ENCODE results near the gene CWF19L1.

CWF19L1 gene

DNA sequence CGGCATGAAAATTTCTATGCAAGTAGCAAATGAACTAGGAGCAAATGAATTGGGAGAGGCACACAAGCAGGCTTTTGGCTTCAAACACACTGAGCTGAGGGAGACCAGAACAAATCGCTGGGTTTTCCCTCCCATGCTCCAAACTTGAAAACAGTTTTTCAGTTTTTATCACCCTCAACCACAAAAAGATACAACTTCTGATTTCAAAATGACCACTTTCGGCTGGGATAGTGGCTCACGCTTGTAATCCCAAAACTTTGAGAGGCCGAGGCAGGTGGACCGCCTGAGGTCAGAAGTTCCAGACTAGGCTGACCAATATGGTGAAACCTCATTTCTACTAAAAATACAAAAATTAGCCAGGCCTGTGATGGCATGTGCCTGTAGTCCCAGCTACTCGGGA lies 29.0 kb downstream of the CWF19L1 start:
- TF ChIP-seq, protein P1, sequence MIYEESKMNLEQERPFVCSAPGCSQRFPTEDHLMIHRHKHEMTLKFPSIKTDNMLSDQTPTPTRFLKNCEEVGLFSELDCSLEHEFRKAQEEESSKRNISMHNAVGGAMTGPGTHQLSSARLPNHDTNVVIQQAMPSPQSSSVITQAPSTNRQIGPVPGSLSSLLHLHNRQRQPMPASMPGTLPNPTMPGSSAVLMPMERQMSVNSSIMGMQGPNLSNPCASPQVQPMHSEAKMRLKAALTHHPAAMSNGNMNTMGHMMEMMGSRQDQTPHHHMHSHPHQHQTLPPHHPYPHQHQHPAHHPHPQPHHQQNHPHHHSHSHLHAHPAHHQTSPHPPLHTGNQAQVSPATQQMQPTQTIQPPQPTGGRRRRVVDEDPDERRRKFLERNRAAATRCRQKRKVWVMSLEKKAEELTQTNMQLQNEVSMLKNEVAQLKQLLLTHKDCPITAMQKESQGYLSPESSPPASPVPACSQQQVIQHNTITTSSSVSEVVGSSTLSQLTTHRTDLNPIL (CRISPR knock-in tag; IDR thresholded peaks at IDR 0.05; ENCODE audit: low read depth), result no peak
- no peak for TF ChIP-seq CSDC2 (CRISPR knock-in tag; IDR thresholded peaks at IDR 0.05)
- TF ChIP-seq ZNF8 (CRISPR knock-in tag; IDR thresholded peaks at IDR 0.05), result no peak
- no peak for ATAC-seq

DNA sequence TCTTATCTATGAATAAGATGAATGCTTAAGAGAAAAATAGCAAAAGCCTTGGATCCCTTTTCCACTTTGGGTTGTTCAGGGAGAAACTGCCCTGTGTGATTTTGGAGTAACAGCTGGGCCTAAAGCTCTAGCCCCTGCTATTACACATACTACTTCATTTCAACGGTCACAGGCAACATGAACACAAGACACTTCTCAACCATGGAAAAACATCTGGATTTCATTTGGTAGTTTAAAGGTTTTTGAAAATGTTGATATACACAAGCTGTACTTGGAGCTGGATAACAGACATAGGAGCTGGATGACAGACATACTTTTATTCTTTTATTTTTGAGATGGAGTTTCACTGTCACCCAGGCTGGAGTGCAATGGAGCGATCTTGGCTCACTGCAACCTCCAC lies 35.3 kb downstream of the CWF19L1 start:
- no peak for ATAC-seq
- TF ChIP-seq TCF4 (CRISPR knock-in tag; IDR thresholded peaks at IDR 0.05; ENCODE audit: borderline replicate concordance), result no peak
- TF ChIP-seq, protein P2, sequence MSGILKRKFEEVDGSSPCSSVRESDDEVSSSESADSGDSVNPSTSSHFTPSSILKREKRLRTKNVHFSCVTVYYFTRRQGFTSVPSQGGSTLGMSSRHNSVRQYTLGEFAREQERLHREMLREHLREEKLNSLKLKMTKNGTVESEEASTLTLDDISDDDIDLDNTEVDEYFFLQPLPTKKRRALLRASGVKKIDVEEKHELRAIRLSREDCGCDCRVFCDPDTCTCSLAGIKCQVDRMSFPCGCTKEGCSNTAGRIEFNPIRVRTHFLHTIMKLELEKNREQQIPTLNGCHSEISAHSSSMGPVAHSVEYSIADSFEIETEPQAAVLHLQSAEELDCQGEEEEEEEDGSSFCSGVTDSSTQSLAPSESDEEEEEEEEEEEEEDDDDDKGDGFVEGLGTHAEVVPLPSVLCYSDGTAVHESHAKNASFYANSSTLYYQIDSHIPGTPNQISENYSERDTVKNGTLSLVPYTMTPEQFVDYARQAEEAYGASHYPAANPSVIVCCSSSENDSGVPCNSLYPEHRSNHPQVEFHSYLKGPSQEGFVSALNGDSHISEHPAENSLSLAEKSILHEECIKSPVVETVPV (CRISPR knock-in tag; IDR thresholded peaks at IDR 0.05), result no peak
- TF ChIP-seq, protein P3, sequence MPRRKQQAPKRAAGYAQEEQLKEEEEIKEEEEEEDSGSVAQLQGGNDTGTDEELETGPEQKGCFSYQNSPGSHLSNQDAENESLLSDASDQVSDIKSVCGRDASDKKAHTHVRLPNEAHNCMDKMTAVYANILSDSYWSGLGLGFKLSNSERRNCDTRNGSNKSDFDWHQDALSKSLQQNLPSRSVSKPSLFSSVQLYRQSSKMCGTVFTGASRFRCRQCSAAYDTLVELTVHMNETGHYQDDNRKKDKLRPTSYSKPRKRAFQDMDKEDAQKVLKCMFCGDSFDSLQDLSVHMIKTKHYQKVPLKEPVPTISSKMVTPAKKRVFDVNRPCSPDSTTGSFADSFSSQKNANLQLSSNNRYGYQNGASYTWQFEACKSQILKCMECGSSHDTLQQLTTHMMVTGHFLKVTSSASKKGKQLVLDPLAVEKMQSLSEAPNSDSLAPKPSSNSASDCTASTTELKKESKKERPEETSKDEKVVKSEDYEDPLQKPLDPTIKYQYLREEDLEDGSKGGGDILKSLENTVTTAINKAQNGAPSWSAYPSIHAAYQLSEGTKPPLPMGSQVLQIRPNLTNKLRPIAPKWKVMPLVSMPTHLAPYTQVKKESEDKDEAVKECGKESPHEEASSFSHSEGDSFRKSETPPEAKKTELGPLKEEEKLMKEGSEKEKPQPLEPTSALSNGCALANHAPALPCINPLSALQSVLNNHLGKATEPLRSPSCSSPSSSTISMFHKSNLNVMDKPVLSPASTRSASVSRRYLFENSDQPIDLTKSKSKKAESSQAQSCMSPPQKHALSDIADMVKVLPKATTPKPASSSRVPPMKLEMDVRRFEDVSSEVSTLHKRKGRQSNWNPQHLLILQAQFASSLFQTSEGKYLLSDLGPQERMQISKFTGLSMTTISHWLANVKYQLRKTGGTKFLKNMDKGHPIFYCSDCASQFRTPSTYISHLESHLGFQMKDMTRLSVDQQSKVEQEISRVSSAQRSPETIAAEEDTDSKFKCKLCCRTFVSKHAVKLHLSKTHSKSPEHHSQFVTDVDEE (CRISPR knock-in tag; IDR thresholded peaks at IDR 0.05), result no peak
- TF ChIP-seq CSDC2 (CRISPR knock-in tag; IDR thresholded peaks at IDR 0.05), result no peak
- TF ChIP-seq RARB (CRISPR knock-in tag; IDR thresholded peaks at IDR 0.05), result no peak
- TF ChIP-seq TOX (CRISPR knock-in tag; IDR thresholded peaks at IDR 0.05; ENCODE audit: borderline replicate concordance), result no peak
- TF ChIP-seq GLIS3 (CRISPR knock-in tag; IDR thresholded peaks at IDR 0.05), result no peak
- TF ChIP-seq, protein P4, sequence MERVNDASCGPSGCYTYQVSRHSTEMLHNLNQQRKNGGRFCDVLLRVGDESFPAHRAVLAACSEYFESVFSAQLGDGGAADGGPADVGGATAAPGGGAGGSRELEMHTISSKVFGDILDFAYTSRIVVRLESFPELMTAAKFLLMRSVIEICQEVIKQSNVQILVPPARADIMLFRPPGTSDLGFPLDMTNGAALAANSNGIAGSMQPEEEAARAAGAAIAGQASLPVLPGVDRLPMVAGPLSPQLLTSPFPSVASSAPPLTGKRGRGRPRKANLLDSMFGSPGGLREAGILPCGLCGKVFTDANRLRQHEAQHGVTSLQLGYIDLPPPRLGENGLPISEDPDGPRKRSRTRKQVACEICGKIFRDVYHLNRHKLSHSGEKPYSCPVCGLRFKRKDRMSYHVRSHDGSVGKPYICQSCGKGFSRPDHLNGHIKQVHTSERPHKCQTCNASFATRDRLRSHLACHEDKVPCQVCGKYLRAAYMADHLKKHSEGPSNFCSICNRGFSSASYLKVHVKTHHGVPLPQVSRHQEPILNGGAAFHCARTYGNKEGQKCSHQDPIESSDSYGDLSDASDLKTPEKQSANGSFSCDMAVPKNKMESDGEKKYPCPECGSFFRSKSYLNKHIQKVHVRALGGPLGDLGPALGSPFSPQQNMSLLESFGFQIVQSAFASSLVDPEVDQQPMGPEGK (CRISPR knock-in tag; IDR thresholded peaks at IDR 0.05; ENCODE audit: borderline replicate concordance), result no peak

DNA sequence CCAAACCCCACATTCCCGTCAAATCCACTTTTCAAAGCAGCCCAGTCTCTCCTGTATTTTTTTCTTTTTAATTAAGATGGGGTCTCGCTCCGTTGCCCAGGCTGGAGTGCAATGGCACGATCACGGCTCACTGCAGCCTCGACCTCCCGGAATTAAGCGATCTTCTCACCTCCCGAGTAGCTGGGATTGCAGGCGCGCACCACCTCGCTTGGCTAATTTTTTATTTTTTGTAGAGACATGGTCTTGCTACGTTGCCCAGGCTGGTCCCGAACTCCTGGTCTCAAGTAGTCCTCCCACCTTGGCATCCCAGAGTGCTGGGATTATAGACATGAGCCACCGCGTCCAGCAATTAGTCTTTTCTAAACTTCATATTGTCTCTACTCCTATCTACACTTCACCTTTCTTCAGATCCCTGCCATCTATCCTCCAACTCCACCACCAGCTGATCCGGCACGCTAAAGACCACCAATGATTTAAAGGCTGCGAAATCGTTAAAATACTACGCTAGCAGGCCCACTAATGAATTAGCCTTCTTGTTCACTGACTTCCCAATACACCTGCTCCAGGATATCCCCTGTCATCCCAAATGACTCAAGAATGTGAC lies 37.5 kb downstream of the CWF19L1 start:
- ATAC-seq, result no peak

DNA sequence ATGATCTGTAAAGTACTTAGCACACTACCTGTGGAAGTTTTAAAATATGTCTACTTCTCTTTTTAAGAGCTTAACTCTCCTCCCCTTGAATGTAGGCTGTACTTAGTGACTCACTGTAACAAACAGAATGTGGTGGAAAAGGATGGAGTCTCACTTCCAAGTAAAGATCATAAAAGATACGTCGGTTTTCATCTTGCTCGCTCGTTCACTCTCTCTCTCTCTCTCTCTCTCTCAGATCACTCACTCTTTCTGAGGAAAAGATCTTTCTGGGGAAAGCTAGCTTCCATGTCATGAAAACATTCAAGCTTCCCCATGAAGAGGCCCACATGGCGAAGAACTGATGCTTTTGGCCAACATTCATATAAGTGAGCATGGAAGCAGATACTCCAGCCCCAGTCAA lies 43.6 kb downstream of the CWF19L1 start:
- no peak for ATAC-seq
- TF ChIP-seq BACH2 (CRISPR knock-in tag; IDR thresholded peaks at IDR 0.05; ENCODE audit: borderline replicate concordance) (no peak), ESRRG (CRISPR knock-in tag; IDR thresholded peaks at IDR 0.05) (no peak), TCF4 (CRISPR knock-in tag; IDR thresholded peaks at IDR 0.05; ENCODE audit: borderline replicate concordance) (no peak), ZFP30 (CRISPR knock-in tag; IDR thresholded peaks at IDR 0.05) (no peak), GLIS3 (CRISPR knock-in tag; IDR thresholded peaks at IDR 0.05) (no peak), RARB (CRISPR knock-in tag; IDR thresholded peaks at IDR 0.05) (no peak)

More for the DNA sequence above, 37.5 kb downstream of the CWF19L1 start:
- TF ChIP-seq ZNF8 (CRISPR knock-in tag; IDR thresholded peaks at IDR 0.05) (no peak), TOX (CRISPR knock-in tag; IDR thresholded peaks at IDR 0.05; ENCODE audit: borderline replicate concordance) (no peak), SNAI2 (CRISPR knock-in tag; IDR thresholded peaks at IDR 0.05) (no peak), CSDC2 (CRISPR knock-in tag; IDR thresholded peaks at IDR 0.05) (no peak)

DNA sequence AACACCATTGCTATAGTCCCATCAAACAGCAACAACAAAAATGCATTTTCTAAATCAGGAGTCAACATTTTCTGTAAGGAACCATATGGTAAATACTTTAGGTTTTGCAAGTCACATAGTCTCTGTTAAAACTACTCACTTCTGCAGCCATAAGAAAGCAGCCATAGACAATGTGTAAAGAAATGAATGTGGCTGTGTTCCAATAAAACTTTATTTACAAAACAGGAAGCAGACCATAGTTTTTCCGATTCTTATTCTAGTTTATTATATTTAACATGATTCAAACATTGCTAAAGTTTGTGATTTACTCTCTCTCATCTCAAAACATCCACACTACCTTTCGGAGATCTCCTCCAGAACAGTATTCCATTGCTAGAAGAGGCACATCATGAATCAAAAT lies 44.9 kb downstream of the CWF19L1 start:
- ATAC-seq, result no peak
- no peak for TF ChIP-seq BACH2 (CRISPR knock-in tag; IDR thresholded peaks at IDR 0.05; ENCODE audit: borderline replicate concordance)
- TF ChIP-seq, protein P3 (CRISPR knock-in tag; IDR thresholded peaks at IDR 0.05), result no peak
- TF ChIP-seq RARB (CRISPR knock-in tag; IDR thresholded peaks at IDR 0.05), result no peak
- no peak for TF ChIP-seq PPARA (CRISPR knock-in tag; IDR thresholded peaks at IDR 0.05; ENCODE audit: borderline replicate concordance)
- TF ChIP-seq OSR1 (CRISPR knock-in tag; IDR thresholded peaks at IDR 0.05), result no peak
- TF ChIP-seq TCF4 (CRISPR knock-in tag; IDR thresholded peaks at IDR 0.05; ENCODE audit: borderline replicate concordance), result no peak
- TF ChIP-seq ZNF565 (CRISPR knock-in tag; conservative IDR thresholded peaks at IDR 0.05; ENCODE audit: low read depth), result no peak
- no peak for TF ChIP-seq ZNF8 (CRISPR knock-in tag; IDR thresholded peaks at IDR 0.05)
- no peak for TF ChIP-seq ZC3H10 (CRISPR knock-in tag; IDR thresholded peaks at IDR 0.05)
- no peak for TF ChIP-seq CSDC2 (CRISPR knock-in tag; IDR thresholded peaks at IDR 0.05)
- no peak for TF ChIP-seq GLIS3 (CRISPR knock-in tag; IDR thresholded peaks at IDR 0.05)
- TF ChIP-seq ARNTL (CRISPR knock-in tag; IDR thresholded peaks at IDR 0.05; ENCODE audit: borderline replicate concordance, low read depth), result no peak
- no peak for TF ChIP-seq TOX (CRISPR knock-in tag; IDR thresholded peaks at IDR 0.05; ENCODE audit: borderline replicate concordance)
- TF ChIP-seq, protein P1 (CRISPR knock-in tag; IDR thresholded peaks at IDR 0.05; ENCODE audit: low read depth), result no peak
- TF ChIP-seq, protein P2 (CRISPR knock-in tag; IDR thresholded peaks at IDR 0.05), result no peak
